Nucleus accumbens (tissue), 56 donors: ENCODE data around the gene NAA10.

Experiments used
- DNase-seq, 56 donors: peaks; one replicate each; lab custom pipeline; 2025; lab: John Stamatoyannopoulos, UW

NAA10 gene

DNA sequence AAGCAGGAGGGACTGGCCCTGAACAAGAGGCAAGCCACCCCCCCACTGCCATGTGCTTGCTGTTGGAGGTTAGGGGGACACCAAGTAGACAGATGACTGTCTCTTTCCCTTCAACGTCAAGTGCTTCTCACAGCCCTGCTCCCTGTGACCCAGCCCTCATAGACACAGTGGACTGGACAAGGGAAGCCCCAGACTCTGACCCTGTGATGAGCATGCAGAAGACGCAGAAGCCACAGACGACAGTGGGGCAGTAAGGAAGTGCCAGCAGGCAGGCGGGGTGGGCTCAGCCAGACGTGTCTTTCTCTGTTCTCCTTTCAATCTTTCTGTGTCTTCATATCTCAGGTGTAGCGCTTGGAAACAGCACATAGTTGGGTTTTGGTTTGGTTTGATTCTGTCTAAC, 46.5 kb downstream of the NAA10 start:
- DNase-seq, result no peak

GRCh38 chrX:153887385-153887784, 47.5 kb downstream of the NAA10 start:
- no peak for DNase-seq

DNA sequence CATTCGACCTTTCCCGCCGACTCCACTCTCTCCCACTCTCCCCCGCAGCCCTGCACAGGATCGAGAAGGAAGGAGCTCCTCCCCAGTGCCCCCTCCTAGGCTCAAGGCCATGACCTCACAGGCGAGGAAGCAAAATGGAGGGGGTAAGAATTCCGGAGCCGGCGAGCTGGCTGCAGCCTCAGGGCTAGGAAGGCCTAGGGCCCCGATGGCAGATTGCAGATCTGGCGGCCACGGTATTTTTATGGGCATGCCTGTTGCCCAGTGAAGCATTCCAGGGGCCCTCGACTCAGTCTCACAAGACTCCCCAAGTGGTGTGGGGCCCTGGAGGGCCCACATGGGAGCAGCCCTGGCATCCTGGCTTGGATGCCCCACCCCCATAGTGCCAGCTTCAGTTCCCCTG, 47.9 kb downstream of the NAA10 start:
- DNase-seq, result no peak

- peak in 2 of 56 donors; percentile 6 to 25 for DNase-seq
Measured at GRCh38 chrX:153885968-153886903, 48.6 kb downstream of the NAA10 start, which contains the start of gene L1CAM. Gene L1CAM, minus strand, starts transcription at chrX:153886173. Its CDS starts 10,337 bp downstream, at chrX:153875836.

GRCh38 chrX:153885208-153885787, 49.5 kb downstream of the NAA10 start:
- no peak for DNase-seq

- no peak for DNase-seq
Measured at GRCh38 chrX:153884590-153884989, 50.2 kb downstream of the NAA10 start.

DNA sequence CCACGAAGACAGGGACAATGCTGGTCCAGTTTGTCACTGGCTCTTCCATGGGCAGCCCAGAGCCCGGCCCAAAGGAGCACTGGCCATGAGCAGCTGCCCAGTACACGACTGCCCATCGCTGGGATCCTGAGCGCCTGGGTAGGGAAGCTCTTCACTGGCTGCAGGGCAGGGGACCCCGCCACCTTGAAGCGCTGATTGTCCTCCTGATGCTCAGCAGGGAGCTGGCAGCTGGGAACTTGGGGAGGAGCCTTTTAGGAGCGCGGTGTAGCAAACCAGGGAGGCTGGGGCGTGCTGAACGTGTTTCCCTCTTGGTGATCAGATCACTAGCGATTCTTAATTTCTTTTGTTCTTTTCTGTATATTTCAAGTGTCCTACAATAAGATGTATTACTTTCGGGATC, 50.7 kb downstream of the NAA10 start:
- no peak for DNase-seq

GRCh38 chrX:153883163-153883843, 51.5 kb downstream of the NAA10 start:
- DNase-seq, result peak in 4 of 56 donors; percentile 24 to 30 (median 27)

DNA sequence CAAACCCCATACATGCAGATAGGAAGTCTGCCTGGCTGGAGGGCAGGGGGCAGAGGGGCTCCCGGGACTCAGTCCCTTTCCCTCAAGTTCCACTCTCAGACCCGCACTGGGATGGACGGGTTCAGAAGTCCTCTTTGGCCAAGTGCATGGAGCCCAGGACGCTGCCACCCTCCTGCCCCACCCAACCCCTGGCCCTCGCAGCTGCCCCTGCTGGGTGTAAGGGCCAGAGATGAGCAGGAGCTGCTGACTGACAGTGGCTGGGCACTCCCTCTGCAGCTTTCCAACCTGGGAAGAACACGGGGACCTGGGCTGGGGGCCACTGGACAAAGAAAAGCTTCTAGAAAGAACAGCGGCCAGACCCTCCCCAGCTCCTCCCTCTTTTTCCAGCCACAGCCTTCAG, 52.3 kb downstream of the NAA10 start:
- DNase-seq, result no peak

DNA sequence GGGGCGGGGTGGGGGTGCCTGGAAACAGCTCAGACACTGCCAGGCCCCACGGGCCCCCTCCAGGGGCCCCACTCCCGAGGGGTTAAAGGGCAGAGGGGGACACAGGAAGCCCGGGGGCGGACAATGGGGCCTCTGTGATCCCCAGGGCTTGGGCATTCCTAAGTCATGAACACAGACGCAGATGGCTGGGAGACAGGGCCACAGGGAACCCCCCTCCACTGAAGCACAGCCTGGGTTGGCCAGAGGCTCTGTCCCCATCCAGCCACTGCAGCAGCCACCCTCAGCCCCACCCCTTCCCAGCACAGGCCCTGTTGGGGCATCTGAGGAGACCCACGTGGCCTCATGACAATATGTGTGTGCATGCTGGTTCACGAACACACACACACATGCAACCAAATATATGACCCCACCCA, 52.7 kb downstream of the NAA10 start:
- peak in 14 of 56 donors; percentile 2 to 68 (median 26) for DNase-seq

DNA sequence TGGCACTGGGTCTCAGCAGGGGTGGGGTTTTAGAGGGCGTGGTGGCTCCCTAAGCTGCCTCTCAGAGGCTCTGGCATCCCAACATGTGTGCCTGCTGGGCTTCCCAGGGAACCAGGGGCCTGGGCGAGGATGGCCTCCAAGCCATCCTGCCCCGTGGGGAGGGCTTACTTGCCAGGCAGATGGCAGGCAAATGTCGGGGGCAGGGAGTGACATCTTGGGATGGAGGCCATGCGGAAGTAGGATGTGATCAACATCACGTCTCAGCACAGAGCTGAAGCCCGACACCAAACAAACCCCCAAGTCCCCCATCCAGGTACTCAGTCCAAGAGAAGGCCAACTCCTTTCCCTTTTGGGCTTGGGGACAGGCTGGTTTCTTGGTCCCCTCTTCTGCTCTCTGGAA, 53.6 kb downstream of the NAA10 start:
- DNase-seq, result no peak

- no peak for DNase-seq
Measured at GRCh38 chrX:153880440-153880815, 54.4 kb downstream of the NAA10 start.

- no peak for DNase-seq
Measured at GRCh38 chrX:153879741-153880439, 54.9 kb downstream of the NAA10 start.
